ENCODE measurements around the gene FAM229A.

- peak; percentile 33 to 89 (median 70) for TF ChIP-seq CTCF (IDR thresholded peaks at IDR 0.05 in 8 of 11, conservative IDR thresholded peaks at IDR 0.05 in 3 of 11)
- TF ChIP-seq POLR2A (IDR thresholded peaks at IDR 0.05) = no peak
Measured at GRCh38 chr1:32350785-32351398, 11.4 kb downstream of the FAM229A start.

Measured in spleen (tissue), 7 donors.